Stimulated activated CD4-positive, alpha-beta T cell treated with anti-CD3 and anti-CD28 coated beads, Interleukin-12 subunit alpha, Interleukin-12 subunit beta, amount 100 ng/mL, for 48 hours (primary cell): Measurements from ENCODE around the gene TBC1D22A.

ENCODE experiments used
- DNase-seq, 3 donors: peaks; one replicate each; pipeline ENCODE4 v3.0.0-alpha.2; 2020; ENCODE audit warnings: low read depth in 2 of 3, low spot score in 1 of 3

The TBC1D22A gene

DNA sequence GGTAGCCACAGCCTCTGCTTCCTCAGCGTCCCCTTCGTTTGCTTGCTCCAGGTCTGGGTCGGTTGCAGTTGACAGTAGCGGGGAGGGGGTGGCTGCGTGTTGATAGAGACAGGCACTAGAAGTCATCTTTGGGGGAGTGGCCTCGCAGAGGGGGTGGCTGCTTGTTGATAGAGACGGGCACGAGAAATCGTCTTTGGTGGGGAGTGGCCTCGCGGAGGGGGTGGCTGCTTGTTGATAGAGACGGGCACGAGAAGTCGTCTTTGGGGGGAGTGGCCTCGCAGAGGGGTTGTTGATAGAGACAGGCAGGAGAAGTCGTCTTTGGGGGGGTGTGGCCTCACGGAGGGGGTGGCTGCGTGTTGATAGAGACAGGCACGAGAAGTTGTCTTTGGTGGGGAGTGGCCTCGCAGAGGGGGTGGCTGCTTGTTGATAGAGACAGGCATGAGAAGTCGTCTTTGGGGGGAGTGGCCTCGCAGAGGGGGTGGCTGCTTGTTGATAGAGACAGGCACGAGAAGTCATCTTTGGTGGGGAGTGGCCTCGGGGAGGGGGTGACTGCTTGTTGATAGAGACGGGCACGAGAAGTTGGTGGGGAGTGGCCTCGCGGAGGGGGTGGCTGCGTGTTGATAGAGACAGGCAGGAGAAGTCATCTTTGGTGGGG, 328.3 kb downstream of the TBC1D22A start:
- DNase-seq = no peak

DNA sequence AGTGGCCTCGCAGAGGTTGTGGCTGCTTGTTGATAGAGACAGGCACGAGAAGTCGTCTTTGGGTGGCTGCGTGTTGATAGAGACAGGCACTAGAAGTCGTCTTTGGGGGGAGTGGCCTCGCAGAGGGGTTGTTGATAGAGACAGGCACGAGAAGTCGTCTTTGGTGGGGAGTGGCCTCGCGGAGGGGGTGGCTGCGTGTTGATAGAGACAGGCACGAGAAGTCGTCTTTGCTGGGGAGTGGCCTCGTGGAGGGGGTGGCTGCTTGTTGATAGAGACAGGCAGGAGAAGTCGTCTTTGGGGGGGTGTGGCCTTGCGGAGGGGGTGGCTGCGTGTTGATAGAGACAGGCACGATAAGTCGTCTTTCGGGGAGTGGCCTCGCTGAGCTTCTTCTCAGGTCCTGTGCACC, 328.8 kb downstream of the TBC1D22A start:
- no peak for DNase-seq

DNA sequence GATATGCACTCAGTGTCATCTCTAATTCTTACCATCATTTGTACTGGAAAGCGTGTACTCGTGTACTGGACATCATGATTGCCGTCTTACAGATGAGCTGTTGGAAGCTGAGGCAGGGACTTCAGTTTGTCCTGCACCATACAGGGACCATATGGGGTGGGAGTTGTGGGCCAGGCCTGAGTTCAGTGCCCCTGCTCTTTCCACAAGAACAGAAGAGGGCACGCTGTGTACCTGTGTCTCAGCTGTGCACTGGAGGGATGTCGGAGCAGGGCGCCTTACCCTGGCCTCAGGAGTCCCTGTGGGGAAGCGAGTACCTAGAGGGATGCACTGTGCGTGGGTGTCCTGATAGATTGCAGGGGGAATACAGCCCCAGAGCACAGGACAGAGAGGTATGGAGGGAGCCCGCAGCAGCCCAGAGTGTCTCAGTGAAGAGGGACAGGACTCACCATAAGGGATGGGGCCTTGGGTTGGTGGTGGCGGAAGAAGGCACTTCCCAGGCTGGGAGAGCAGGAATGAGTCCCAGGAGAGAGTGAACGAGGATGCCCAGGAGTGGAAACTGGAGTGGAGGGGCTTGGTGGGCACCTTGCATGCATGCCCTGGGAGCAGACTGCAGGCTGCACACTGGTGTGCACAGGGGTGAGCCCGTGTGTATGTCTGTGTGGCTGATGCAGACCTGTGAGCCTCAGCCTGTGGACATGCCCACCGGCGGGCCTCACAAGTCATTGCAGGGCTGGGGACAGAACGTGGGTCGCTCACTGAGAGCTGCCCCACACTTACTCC, 329.7 kb downstream of the TBC1D22A start:
- DNase-seq = no peak

DNA sequence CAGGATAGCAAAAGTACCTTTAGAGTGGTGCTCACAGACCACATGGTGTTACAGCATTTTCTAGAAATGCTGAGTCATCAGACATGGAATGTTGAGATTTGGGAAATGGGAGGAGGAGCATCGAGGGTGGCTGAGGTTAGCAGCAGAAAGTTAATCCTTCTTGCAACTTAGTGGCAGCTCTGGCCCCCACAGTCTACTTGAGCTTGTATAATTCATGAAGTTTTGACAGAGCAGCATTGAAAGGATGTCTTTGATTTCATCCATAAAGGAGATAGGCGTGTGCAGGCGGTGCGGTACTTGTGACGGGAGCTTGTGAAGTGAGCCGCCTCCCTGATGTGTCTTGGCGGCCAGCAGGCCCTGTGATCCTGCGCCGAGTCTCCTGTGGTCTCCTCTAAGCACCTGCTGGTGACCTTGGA, 330.5 kb downstream of the TBC1D22A start:
- DNase-seq = no peak

DNA sequence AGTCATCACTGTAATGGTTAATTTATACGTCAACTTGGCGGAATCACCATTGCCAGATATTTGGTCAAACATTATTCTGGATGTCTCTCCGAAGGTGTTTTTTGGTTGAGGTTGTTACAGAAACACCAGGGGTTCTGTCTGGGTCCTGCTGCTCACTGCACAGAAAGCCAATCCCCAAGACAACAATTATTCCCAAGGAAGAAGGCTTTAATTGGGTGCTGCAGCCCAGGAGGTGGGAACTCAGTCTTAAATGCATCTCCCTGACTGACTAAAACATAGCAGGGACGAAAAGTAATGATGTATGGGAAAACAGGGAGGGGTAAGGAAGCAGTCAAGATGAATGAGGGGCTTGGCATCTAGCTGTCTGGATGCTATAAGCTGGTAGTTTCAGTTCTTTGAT, 331.3 kb downstream of the TBC1D22A start:
- DNase-seq = no peak

DNA sequence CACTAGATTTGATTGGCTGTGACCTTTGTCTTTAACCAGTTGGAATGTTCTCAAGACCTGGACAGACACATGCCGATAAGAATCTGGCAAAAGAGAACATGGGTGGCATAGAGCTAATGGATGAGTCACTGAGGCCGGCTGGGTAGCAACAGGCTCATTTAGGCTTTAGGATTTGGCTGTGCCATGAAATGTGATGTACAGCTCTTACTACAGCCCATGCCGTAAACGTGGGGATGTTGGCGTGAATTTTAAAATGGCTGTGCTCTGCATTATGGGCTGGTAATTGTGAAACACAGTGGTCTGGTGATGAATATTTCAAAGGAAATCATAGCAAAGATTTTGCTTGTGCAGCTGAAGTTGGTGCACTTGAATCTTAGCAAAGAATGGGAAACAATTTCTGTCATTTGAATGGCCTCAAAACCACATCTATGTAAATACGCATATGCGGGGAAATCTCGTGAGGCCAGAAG, 332.4 kb downstream of the TBC1D22A start:
- DNase-seq = no peak

DNA sequence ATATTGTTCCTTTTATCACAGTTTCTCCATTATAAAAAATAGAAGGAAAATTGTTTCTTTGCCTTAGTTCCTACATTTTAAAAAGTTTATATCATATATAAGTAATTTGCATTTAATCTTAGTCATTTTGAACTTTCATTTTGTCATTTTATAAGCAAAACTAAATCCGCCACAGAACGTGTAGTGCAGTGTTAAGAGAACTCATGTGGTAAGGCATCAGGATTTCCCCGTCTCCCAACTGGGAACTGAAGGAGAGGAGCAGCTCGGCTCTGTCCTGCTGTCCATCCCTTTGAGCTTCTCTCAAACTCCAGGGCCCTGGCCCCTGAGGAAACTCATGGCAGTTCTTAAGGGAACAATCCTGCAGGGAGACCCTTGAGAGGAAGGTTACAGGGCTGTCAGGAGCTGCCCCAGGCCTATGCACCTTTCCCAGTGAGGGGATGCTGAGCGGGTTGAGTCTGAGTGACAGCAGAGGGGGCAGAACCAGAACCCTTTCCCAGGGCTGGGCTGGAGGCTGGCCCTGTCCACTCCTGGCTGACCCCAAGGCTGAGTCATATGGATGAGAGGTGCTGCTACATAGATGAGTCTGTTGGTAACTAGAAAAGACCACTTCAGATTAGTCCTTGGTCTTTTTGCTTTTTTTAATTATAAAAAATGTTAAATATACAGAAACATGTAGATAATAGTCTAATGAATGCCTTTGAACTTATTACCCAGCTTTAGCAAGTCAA, 333.1 kb downstream of the TBC1D22A start:
- DNase-seq = no peak

DNA sequence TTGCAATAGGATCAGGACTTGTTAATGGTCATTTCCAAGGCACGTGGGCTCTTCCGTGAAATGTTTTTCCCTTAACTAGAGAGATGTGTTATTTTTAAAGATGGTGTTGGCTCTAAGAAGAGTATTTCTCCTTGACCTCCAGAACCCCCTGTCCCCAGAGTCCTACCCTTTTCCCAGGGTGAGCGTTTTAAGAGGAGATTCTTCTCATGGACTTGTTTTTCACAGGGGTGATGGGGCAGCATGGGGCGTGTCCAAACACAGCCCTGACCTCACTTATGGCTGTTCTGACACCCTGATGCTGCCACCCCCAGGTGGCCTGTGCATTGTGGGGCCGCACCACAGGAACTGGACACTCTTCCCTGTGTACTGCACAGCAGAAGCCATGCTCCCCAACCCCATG, 335.7 kb downstream of the TBC1D22A start:
- DNase-seq = no peak

DNA sequence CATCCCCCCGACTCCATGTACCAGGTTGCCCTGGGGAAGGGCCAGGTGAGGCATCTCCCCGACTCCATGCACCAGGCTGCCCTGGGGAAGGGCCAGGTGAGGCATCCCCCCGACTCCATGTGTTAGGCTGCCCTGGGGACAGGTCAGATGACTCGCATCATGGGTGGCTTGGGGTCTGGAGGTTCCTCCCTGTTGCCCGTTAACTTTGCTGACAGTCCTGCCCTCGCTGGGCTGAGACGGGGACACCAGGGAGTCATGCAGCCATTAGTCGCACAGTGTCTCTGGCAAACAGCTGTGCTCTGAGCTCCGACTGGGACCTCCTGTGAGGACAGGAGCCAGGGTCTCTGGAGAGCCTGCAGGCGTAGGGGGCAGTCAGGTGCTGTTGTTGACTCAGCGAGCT, 336.1 kb downstream of the TBC1D22A start:
- no peak for DNase-seq

DNA sequence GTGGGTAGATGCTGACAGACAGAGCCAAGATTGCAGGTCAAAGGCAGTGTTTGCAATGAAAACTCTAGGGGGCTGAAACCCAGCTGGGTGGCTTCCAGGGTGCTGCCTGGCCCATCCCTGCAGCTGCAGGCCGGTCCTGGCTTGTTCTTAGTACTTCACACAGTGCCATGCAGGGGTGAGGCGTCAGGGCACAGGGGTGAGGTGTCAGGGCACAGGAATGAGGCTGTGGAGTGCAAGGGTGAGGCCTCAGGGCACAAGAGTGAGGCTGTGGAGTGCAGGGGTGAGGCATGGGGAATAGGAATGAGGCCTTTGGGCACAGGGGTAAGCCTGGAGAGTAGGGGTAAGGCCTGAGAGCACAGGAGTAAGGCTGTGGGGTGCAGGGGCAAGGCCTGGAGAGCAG, 337.6 kb downstream of the TBC1D22A start:
- DNase-seq = no peak

DNA sequence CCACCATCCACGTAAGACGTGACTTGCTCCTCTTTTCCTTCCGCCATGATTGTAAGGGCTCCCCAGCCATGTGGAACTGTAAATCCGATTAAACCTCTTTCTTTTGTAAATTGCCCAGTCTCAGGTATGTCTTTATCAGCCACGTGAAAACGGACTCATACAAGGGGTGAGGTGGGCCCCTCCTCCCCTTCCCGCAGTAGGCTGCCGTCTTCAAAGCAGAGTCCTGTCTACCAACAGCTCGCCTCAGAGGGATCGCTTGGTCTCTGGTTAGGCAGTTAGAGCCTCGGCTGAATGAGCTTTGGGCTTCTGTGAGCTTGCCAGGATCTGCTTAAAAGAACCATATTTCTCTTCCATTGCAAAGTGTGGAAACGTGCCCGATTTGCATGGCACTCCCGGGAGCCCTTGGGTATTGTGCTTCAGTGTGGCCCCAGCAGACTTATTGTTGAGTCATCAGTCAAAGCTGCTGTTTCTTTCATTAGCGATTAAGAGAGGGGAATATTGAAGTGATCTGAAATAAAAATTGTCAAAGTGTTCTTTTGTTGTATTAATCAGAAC, 338.3 kb downstream of the TBC1D22A start:
- DNase-seq = no peak

DNA sequence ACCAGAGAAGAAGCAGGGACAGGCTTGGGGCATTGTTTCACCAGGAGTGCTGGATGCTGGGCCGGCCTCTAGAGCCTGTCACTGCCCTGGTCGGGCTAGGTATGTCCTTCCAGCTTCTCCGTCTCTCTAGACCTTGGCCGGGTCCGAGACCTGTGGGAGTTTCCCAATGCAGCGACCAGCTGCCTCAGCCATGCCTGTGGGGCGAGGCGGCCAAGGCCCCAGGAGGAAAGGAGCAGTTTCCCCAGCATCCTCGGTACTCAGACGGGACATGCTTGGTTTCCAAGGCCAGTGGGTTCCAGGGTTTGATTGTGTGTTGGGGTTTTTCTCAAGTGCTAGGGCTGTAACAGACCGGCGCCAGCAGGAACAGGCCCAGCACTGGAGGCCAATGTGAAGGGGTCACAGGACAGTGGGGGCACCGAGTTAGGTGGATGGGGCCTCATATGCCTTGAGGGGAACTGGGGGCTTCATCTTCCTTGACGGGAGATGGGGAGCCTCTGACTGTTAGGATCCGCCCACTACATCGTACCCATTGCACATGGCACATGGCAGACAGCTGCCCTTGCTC, 339.0 kb downstream of the TBC1D22A start:
- DNase-seq = no peak

DNA sequence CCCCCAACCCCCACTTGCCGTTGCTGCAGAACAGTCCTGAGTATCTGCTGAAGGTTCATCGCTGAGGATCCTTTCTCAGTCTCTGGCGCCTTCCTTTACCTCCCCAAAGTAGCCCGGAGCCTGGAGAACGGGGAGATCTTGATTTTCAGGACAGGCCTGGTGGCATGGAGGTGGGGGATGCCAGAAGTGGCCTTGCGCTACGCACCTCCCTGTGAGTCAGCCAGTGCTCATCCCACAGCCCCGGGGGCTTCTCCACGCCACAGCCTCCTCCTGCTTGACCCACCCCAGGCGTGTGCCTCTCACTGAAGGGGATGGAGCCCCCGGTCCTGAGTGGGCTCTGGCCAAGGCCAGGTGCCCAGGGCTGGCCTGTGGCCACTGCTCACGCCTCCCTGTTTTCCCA, 339.6 kb downstream of the TBC1D22A start:
- DNase-seq = no peak

DNA sequence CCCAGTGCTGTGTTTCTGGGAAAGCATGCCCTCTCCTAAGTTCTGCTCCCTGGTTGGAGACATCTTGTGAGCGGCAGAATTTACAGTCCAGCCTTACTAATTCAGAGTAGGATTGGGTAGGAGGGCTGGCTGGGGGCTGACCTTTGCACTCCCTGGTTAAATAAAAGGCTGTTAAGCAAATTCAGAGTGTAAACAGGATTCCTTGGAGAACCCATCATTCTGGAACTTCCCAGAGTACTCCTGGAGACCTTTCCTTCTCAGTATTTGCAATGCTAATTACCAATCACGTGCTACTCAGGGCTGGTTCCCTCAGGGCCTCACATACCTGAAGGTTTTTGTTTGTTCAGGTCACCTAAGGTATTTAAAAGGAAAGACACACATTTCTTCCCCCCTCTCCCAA, 340.2 kb downstream of the TBC1D22A start:
- no peak for DNase-seq

DNA sequence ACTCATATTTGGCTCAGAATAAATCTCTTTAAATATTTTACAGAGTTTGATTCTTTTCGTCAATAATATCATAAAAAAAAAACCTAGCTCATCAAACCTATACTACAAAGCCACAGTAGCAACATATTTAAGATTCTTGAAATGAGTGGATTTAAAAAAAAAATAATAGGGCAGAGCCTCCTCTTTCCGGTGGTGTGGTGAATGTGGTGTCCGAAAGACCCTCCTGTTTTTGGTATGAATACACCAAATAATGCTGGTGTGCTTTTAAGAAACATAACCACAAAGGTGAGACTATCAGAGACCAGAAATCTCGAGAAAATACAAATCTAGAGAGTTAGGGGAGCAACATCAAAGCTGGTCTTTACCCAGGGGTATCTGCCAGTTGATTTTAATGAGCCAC, 342.6 kb downstream of the TBC1D22A start:
- DNase-seq = no peak

DNA sequence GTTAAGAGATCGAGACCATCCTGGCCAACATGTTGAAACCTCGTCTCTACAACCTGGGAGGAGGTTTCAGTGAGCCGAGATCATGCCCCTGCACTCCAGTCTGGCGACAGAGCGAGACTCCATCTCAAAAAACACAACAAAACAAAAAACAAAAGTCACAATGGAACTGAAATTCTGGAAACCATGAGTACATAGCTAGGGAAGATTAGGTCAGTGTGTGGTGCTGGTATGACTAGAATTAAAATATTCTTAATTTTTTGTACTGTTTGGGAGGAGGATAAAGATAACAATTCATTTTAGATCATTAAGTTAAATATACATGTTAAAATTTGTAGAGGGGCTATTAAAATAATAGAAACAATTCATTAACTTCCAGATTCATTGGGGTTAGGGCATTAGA, 344.4 kb downstream of the TBC1D22A start:
- no peak for DNase-seq

DNA sequence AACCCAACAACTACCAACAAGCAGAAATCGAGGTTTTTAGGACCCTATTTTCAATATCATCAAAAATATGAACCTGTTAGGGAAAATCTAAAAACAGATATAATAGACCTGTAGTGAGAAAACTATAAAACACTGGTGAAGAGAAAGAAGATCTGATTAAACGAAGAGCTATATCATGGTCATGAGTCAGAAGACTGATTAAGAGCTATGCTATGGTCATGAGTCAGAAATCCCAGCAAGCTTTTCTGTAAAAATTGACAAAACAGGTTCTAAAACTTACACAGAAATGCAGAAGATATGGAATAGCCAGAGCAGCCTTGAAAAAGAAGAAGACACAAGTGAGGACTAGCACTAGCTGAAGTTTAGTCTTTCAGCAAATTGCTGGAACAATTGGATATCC, 345.0 kb downstream of the TBC1D22A start:
- no peak for DNase-seq

DNA sequence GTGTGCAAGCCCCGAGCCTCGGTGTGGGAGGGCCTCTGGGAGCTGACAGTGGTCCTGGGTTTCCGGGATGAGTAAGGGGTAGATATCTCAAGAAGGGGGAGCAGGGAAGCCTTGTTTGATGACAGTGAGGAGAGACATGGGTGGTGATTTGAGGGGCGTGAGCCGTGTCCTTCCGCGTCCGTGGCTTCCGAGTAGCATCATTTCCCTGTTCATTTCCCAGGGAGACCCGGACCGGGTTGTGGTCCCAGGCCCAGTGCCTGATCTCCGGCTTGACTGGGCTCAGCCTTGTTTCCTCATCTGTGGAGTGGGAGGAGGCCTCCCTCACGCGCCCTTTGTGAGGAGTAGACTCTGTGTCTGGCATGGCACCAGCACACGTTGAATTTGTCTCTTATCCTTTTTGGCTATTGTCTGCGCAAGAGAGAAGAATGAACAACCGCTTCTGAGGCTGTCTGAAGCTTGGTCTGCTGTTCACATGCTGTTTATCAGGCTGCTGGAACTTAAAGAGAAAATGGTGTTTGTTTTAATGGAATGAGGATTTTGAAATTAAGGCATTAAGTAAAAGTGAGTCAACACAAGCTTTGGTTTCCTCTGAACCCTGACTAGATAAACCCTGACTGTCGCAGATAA, 348.5 kb downstream of the TBC1D22A start:
- no peak for DNase-seq

DNA sequence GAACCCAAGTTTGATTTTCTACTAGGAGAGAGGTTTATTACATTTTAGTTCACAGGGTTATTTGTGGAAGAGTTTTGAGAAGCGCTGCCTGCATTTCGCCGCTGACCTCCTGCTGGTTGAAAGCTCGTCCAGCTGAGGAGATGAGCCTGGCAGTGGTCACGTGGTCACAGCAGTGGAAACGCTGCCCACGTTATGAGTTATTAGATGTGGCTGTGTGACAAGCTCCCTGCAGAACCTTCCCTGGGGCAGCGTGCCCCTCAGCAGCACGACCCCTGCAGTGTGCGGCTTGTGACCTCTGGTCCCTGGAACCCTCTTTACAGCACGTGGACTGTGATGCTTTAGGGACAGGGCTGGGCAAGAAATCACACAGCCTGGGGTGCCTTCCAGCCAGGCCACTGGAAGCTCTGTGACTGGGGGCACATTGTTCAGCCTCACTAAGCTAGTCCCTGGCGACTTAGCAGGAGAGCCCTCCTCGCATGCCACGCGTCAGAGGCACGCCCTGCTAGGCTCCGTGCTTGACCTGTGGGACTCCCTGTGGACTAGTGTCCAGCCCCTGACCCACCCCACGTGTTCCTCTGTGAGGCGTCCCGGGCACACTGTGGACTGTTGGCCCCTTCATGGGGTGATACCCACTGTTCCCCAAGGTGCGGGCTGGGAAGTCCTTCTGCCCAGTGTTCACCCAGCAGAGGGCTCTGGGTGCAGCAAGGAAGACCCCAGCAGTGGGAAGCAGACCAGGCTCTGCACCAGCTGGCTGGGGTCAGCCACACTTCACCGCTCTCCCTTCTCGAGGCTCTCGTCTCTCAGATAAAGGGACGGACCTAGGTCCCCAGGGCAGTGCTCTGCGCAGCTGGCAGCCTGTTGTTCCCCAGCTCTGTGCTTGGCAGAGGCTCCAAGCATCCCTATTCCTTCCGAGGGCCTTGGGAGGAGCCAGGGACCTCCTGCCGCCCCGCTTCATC, 349.5 kb downstream of the TBC1D22A start:
- DNase-seq = no peak

DNA sequence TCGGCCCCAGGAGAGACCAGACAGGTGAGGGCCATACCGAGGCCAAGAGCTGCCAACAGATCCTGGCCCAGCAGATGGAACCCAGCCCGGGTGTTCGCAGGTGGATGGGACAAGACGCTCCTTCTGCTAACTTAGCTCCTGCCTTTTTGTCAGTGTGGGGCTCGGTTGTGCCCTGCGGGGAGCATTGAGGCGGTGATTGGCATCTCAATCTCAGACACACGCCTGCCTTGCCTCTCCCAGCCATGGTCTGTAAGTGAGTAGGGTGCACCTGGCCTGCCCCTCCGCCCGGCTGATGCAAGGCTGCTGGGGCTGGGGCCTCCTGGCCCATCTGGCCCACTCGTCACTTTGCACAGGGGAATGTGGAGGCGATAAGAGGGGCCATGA, 350.1 kb downstream of the TBC1D22A start:
- no peak for DNase-seq
